AG04449 (cell line): ENCODE results near the gene GNAT3.

Experiments
- CTCF ChIA-PET: fragments of 350-600 bp; formaldehyde crosslinking; extraction: SDS; loops from one replicate; lab custom pipeline; 2021; ENCODE audit warnings: antibody characterized with exemption; lab: Yijun Ruan, JAX
- POLR2A ChIA-PET: fragments of 400-600, 350-600 bp; formaldehyde crosslinking; extraction: SDS; loops from one replicate; lab custom pipeline; 2020; ENCODE audit warnings: antibody characterized with exemption, inconsistent platforms; lab: Yijun Ruan, JAX
- DNase-seq: peaks from one replicate; pipeline ENCODE4 v3.0.0-alpha.2; 2010; ENCODE audit warnings: low read depth, low spot score
- H3K4me3 ChIP-seq: 2 replicates; pipeline ENCODE4 v1.5.1; 2011; ENCODE audit warnings: low read depth, mild to moderate bottlenecking, control low read depth, low read length
- CTCF ChIP-seq: IDR thresholded peaks from one replicate; pipeline ENCODE4 v1.5.1; 2011; ENCODE audit warnings: mild to moderate bottlenecking, moderate library complexity, low read length, control low read depth, inconsistent platforms; ENCODE audit not compliant: insufficient read depth; ENCODE audit errors: missing control alignments

GNAT3 gene

GRCh38 chr7:80466636-80467035 is 45.2 kb downstream of the GNAT3 start:
- TF ChIP-seq CTCF, result no peak
- POLR2A ChIA-PET, result no interaction called here
- no peak overlapping the region for H3K4me3 ChIP-seq
- CTCF ChIA-PET, result interaction anchor here (1.0 to 2.2 kb wide), 3 partner anchors 15 to 192 kb away, joined by 3 to 8 read pairs (median 3); no protein-coding TSS in a partner anchor
- DNase-seq, result no peak

- no peak overlapping the region for H3K4me3 ChIP-seq
- ChIA-PET CTCF (no interaction called here), POLR2A (no interaction called here)
- DNase-seq, result no peak
- TF ChIP-seq CTCF, result no peak
Observed at GRCh38 chr7:80464211-80464610, 47.7 kb downstream of the GNAT3 start.

- TF ChIP-seq CTCF, result no peak
- H3K4me3 ChIP-seq, result no peak overlapping the region
- CTCF ChIA-PET, result no interaction called here
- DNase-seq, result no peak
- POLR2A ChIA-PET, result no interaction called here
Observed at GRCh38 chr7:80463272-80463920, 48.5 kb downstream of the GNAT3 start.

DNA sequence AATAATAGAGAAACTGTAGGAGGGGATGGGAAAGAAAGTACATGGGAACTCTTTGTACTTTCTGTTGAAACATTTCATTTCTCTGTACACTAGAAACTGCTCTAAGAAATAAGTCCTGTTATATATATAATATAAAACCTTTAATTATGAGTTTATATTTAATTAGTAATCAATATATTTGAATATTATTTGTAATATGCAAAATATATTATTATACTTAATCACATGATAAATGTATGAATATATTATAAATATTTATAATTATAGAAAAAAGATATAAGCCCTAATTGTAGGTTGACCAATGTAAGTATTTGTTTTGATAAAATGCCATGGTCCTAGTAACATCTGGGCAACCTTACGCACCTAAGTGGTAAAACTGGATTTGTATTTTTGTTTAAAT is 51.0 kb downstream of the GNAT3 start:
- CTCF ChIA-PET, result interaction anchor here (0.9 to 1.4 kb wide), 2 partner anchors 8 to 32 kb away, joined by 3 to 4 read pairs; no protein-coding TSS in a partner anchor
- DNase-seq, result no peak
- H3K4me3 ChIP-seq, result no peak overlapping the region
- POLR2A ChIA-PET, result no interaction called here
- no peak for TF ChIP-seq CTCF

DNA sequence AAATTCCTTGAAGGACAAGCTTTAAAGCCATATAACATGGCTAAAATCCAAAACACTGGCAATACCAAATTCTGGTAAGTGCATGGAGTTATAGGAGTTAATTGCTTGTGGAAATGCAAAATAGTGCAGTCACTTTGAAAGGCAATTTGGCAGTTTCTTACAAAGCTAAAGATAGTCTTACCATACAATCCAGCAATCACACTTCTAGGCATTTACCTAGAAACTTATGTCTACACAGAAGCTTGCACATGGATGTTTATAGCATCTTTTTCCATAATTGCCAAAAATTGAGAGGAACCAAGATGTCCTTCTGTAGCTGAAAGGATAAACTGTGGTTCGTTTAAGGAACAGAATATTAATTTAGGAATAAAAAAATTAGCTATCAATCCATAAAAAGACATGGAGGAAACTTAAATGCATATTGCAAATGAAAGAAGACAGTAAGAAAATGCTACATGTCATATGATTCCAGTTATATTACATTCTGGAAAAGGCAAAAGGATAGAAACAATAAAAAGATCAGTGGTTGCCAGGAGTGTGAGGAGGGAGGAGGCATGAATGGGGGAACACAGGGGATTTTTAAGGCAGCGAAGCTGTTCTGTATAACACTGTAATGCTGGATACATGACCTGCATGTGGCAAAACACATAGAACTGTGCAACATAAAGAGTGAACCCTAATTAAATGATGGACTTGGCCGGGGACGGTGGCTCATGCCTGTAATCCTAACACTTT is 51.9 kb downstream of the GNAT3 start:
- ChIA-PET POLR2A (no interaction called here), CTCF (interaction anchor here (0.9 to 1.4 kb wide), 3 partner anchors 9 to 202 kb away, joined by 3 to 4 read pairs (median 3); no protein-coding TSS in a partner anchor)
- H3K4me3 ChIP-seq, result no peak overlapping the region
- DNase-seq, result no peak
- TF ChIP-seq CTCF, result no peak
